Measurements from ENCODE around the gene CAMKV.

GRCh38 chr3:49812916-49813496 lies 56.7 kb downstream of the CAMKV start:
- TF ChIP-seq, protein P1, sequence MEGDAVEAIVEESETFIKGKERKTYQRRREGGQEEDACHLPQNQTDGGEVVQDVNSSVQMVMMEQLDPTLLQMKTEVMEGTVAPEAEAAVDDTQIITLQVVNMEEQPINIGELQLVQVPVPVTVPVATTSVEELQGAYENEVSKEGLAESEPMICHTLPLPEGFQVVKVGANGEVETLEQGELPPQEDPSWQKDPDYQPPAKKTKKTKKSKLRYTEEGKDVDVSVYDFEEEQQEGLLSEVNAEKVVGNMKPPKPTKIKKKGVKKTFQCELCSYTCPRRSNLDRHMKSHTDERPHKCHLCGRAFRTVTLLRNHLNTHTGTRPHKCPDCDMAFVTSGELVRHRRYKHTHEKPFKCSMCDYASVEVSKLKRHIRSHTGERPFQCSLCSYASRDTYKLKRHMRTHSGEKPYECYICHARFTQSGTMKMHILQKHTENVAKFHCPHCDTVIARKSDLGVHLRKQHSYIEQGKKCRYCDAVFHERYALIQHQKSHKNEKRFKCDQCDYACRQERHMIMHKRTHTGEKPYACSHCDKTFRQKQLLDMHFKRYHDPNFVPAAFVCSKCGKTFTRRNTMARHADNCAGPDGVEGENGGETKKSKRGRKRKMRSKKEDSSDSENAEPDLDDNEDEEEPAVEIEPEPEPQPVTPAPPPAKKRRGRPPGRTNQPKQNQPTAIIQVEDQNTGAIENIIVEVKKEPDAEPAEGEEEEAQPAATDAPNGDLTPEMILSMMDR (IDR thresholded peaks at IDR 0.05): no peak
- TF ChIP-seq EZH2 (IDR thresholded peaks at IDR 0.05) (no peak), EZH2phosphoT487 (IDR thresholded peaks at IDR 0.05) (no peak)
